Glomerular endothelial cell (primary cell): ENCODE results near the gene NXNL2. TPM values are rescaled to one million over a fixed set of nuclear protein-coding genes. Genes with fewer than 3 reads are reported as not detected.

Source experiments
- DNase-seq: peaks from one replicate; pipeline ENCODE4 v3.0.0-alpha.2; 2011; ENCODE audit warnings: low read depth, low spot score; ENCODE audit errors: extremely low read depth
- total RNA-seq: library from RNA; depleted of rRNA; stranded (reverse); fragments of >200 nt; gene quantifications from 2 replicates; pipeline ENCODE4 v1.2.3, GENCODE V29; 2015

The NXNL2 gene
- total RNA-seq: 0.29 TPM in 1 of 2 replicates, not detected in the other

- DNase-seq: no peak
Observed at GRCh38 chr9:88534456-88535225, at the start of gene NXNL2. TSS of gene NXNL2 (plus strand) at chr9:88535178. CDS start at chr9:88535435, 257 bp downstream.

GRCh38 chr9:88488166-88488565 is 46.8 kb upstream of the NXNL2 start:
- DNase-seq: no peak

- no peak for DNase-seq
Observed at GRCh38 chr9:88494983-88495721, 39.8 kb upstream of the NXNL2 start.

DNA sequence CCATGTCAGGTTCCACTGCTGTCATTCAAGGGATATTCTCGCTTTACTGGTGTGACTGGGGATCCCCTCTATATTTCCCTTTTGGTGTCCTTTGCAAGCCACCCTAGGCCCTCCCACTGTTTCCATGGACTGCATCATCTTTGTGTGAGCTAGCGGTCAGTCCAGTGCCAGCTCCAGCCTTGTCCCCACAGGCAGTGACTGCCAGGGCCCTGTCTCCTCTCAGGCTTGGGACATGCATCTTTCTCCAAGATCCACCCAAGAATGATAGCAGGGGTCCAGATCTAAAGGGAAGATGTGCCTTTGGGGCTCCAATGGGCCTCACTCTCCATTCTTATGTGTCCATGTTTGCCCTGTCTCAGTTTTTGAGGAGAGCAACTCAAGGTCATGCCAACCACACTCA is 37.8 kb upstream of the NXNL2 start:
- no peak for DNase-seq

DNA sequence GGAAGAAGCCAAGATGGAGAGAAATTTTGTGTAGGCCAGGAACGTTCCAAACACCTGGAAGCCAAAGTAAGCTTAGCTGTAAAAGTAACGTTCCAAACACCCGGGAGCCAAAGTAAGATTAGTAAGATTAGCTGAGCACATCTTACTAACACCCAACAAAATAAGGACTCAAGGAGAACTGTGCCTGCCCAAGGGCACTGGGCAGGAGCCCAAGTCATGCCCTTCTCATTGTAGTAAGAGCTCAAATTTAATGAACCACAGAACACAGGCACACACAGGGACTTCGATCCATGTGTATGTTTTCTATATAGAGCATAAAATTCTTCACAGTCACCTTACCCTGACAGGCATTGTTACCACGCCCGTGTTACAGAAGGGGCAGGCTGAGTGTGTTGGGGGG is 36.1 kb upstream of the NXNL2 start:
- no peak for DNase-seq

GRCh38 chr9:88501086-88501485 is 33.9 kb upstream of the NXNL2 start:
- no peak for DNase-seq

GRCh38 chr9:88502552-88503034 is 32.4 kb upstream of the NXNL2 start:
- no peak for DNase-seq

DNA sequence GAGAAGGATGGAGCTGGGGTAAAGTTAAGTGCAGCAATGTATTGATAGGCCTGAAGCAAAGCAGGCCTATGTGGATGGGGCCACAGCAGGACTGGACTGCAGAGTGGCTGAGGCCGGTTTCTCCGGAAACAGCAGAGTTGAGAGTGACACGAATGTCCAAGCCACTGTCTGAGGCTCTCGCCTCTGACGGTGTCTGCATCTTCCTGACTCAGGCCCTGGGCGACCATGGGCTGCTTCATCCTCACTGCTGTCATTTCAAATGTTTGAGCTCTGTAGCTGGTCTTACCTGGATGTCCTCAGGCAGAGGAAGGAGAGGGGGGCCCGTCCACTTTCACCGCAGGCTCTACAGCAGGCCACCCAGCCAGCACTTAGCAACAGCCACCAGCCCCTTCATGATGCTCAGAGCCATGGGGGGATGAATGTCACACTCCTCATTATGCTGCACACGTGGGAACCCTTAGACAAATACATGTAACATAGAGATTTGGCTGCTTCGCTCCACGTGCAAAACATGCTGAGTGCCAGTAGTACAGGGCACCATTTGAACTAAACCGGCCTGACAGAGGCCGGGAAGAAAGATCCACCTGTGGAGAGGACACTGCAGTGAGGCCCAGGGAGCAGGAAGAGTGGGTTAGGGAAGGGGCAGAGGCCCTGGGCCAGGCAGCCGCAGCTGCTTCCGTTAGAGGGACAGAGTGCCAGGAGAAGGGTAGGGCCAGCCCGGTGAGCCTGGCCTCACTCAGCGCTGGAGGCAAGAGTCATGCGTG is 31.7 kb upstream of the NXNL2 start:
- DNase-seq: no peak

- no peak for DNase-seq
Observed at GRCh38 chr9:88503845-88504764, 30.9 kb upstream of the NXNL2 start.

DNA sequence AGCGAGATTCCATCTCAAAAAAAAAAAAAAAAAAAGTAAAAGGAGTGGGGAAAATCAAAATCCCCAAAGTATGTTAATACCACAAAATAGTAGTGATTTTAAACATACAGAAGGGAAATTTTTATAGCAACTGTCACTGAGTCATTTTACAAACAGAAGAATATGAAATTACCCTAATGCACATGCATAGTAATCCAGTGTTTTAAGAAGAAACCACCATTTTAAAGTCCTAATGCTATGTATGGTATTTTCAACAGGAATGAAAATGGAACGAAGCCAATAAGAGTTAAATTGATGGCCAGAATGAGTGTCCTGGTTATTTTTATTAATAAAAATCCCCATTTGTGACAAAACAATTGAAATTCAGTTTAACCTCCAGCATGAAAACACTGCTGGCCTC is 26.7 kb upstream of the NXNL2 start:
- no peak for DNase-seq

DNA sequence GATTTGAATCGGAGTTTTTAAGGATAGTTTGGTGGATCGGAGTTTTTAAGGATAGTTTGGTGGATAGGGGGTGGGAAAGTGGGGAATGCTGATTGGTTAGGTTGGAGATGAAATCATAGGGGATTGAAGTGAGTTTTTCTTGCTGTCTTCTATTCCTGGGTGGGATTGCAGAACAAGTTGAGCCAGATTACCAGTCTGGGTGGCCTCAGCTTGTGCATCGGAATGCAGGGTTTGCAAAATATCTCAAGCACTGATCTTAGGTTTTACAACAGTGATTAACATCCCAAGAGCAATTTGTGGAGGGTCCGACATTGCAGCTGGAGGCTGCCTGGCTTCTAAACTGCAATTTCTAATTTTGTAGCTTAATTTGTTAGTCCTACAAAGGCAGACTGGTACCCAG is 23.1 kb upstream of the NXNL2 start:
- DNase-seq: no peak

GRCh38 chr9:88514247-88514646 is 20.7 kb upstream of the NXNL2 start:
- DNase-seq: no peak

GRCh38 chr9:88521308-88521707 is 13.7 kb upstream of the NXNL2 start:
- no peak for DNase-seq

DNA sequence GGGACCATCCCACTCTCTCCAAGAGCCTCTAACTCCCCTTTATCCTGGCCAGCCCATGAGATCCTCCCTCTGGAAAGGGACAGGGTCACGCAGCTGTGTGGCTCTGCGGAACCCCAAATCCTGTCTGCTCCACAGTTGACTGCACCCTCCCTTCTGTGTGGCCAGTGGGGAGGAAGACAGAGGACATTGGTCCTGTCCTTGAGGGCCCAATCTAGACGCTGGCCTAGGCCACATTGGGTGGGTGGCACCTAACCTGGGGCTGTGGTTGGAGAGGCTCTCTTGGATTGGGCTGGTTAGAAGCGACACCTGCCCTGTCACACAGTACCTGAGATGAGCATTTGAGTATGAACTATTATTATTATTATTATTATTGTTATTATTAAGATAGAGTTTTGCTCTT is 12.6 kb upstream of the NXNL2 start:
- DNase-seq: no peak

GRCh38 chr9:88523056-88523455 is 11.9 kb upstream of the NXNL2 start:
- DNase-seq: no peak

GRCh38 chr9:88524911-88525310 is 10.1 kb upstream of the NXNL2 start:
- no peak for DNase-seq

DNA sequence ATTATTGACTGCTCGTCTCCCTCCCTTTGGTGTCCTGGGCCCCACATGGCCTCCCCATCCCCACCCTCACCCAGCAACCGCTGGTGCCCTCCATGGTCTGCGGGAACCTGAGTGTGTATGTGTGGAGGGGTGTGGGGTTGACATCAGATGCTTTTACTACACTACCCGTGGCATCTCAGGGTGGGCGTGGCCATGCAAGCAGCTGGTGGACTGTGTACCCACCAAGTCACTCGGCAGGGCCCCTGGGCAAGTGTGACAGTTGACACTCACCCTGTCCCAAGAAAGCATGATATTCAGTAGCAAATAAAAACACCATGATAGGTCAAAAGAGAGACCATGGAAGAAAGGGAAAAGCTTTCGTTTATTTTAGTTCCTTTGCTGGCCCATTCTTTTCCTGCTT is 7.4 kb upstream of the NXNL2 start:
- no peak for DNase-seq

- no peak for DNase-seq
Observed at GRCh38 chr9:88528080-88528790, 6.7 kb upstream of the NXNL2 start.

GRCh38 chr9:88529496-88529895 is 5.5 kb upstream of the NXNL2 start:
- no peak for DNase-seq

- DNase-seq: no peak
Observed at GRCh38 chr9:88530051-88530450, 4.9 kb upstream of the NXNL2 start.
